Cardiac muscle cell (in vitro differentiated cells and primary cell): Measurements from ENCODE around the gene SMCO2. TPM values are rescaled to one million over a fixed set of nuclear protein-coding genes. Genes with fewer than 3 reads are reported as not detected.
"Not testable (repeated sequence)": the region's sequence is repeated elsewhere in the genome, so short reads cannot be mapped to it uniquely, and the experiment has no call there.

Experiments used
- DNase-seq, 2 donors: peaks; one replicate each; pipeline versions ENCODE4 v3.0.0 to v3.0.0-alpha.2; 2010 to 2017; ENCODE audit warnings: low read depth in 1 of 2, low spot score in 1 of 2
- H3K27ac ChIP-seq: fragments of 200-600 bp; sonication (generic); 2 replicates; pipeline ENCODE4 v1.5.1; 2016
- H3K27me3 ChIP-seq: fragments of 200-600 bp; sonication (generic); 2 replicates; pipeline ENCODE4 v1.6.0; 2016; ENCODE audit warnings: control low read depth
- H3K36me3 ChIP-seq: fragments of 200-600 bp; sonication (generic); 2 replicates; pipeline ENCODE4 v1.5.1; 2016; ENCODE audit warnings: control low read depth
- H3K4me1 ChIP-seq: fragments of 200-600 bp; sonication (generic); 2 replicates; pipeline ENCODE4 v1.8.1; 2017; ENCODE audit warnings: low read depth, mild to moderate bottlenecking, mixed run types
- H3K4me3 ChIP-seq: fragments of 200-600 bp; sonication (generic); 2 replicates; pipeline ENCODE4 v1.5.1; 2016; ENCODE audit warnings: mild to moderate bottlenecking
- H3K9me3 ChIP-seq: fragments of 200-600 bp; sonication (generic); 2 replicates; pipeline ENCODE4 v1.5.1; 2017; ENCODE audit warnings: low read depth, mild to moderate bottlenecking, control low read depth
- CTCF ChIP-seq: IDR thresholded peaks from 2 replicates; pipeline ENCODE4 v1.5.1; 2012; ENCODE audit warnings: low read depth, mild to moderate bottlenecking, low read length
- polyA plus RNA-seq: library from polyadenylated mRNA; unstranded; fragments of >200 nt; fragmentation: Nextera tagmentation; extraction: Ambion mirVana; gene quantifications from 2 replicates; pipeline ENCODE4 v1.2.1, GENCODE V29; 2016
- total RNA-seq: library from RNA; depleted of rRNA; stranded (reverse); fragments of >200 nt; gene quantifications from 2 replicates; pipeline ENCODE4 v1.2.3, GENCODE V29; 2016

The SMCO2 gene
- total and polyA plus RNA-seq, 2 experiments from 2014 or later, result not detected

GRCh38 chr12:27539191-27539631, 92.7 kb downstream of the SMCO2 start:
- Histone ChIP-seq H3K27me3 (no peaks in the 10 kb centered on the region), H3K9me3 (no peaks in the 10 kb centered on the region), H3K4me3 (no peak overlapping the region), H3K27ac (no peak overlapping the region), H3K4me1 (peaks cover 16% of the 10 kb centered on the region), H3K36me3 (no peaks in the 10 kb centered on the region)
- no peak for TF ChIP-seq CTCF
- DNase-seq, result peak in 1 of 2 donors; percentile 67

GRCh38 chr12:27541031-27541719, 94.6 kb downstream of the SMCO2 start:
- H3K4me1 ChIP-seq, result peaks cover 16% of the 10 kb centered on the region
- H3K4me3 ChIP-seq, result no peak overlapping the region
- H3K36me3 ChIP-seq, result no peaks in the 10 kb centered on the region
- no peak for TF ChIP-seq CTCF
- H3K27me3 ChIP-seq, result no peaks in the 10 kb centered on the region
- H3K9me3 ChIP-seq, result no peaks in the 10 kb centered on the region
- no peak for DNase-seq
- H3K27ac ChIP-seq, result no peak overlapping the region

GRCh38 chr12:27542628-27543027, 96.1 kb downstream of the SMCO2 start:
- DNase-seq, result peak in 1 of 2 donors; percentile 90
- Histone ChIP-seq H3K9me3 (no peaks in the 10 kb centered on the region), H3K4me3 (no peak overlapping the region), H3K27me3 (no peaks in the 10 kb centered on the region), H3K36me3 (no peaks in the 10 kb centered on the region), H3K4me1 (peaks cover 13% of the 10 kb centered on the region), H3K27ac (no peak overlapping the region)
- no peak for TF ChIP-seq CTCF

GRCh38 chr12:27544858-27545257, 98.3 kb downstream of the SMCO2 start:
- not testable (repeated sequence) for H3K36me3 ChIP-seq, H3K4me3 ChIP-seq, DNase-seq, H3K27me3 ChIP-seq, H3K4me1 ChIP-seq, H3K9me3 ChIP-seq, H3K27ac ChIP-seq

GRCh38 chr12:27545665-27546064, 99.1 kb downstream of the SMCO2 start:
- TF ChIP-seq CTCF, result no peak
- Histone ChIP-seq H3K36me3 (no peaks in the 10 kb centered on the region), H3K27ac (no peak overlapping the region), H3K27me3 (no peaks in the 10 kb centered on the region), H3K9me3 (no peaks in the 10 kb centered on the region), H3K4me1 (no peaks in the 10 kb centered on the region), H3K4me3 (no peak overlapping the region)
- no peak for DNase-seq

GRCh38 chr12:27547592-27547991, 101.1 kb downstream of the SMCO2 start:
- no peaks in the 10 kb centered on the region for H3K36me3 ChIP-seq
- no peaks in the 10 kb centered on the region for H3K27me3 ChIP-seq
- H3K27ac ChIP-seq, result no peak overlapping the region
- no peak overlapping the region for H3K4me3 ChIP-seq
- DNase-seq, result no peak
- TF ChIP-seq CTCF, result no peak
- H3K4me1 ChIP-seq, result peaks cover 8% of the 10 kb centered on the region
- H3K9me3 ChIP-seq, result no peaks in the 10 kb centered on the region
